Activated naive CD8-positive, alpha-beta T cell (primary cell): Measurements from ENCODE around the gene DNAJC24.

Experiments
- H3K27ac Mint-ChIP-seq: one replicate; pipeline ENCODE4 v1.8.0; 2021; ENCODE audit warnings: mixed read lengths
- H3K27me3 Mint-ChIP-seq: one replicate; pipeline ENCODE4 v1.8.0; 2021; ENCODE audit warnings: mixed read lengths
- H3K36me3 Mint-ChIP-seq: one replicate; pipeline ENCODE4 v1.8.0; 2021; ENCODE audit warnings: mixed read lengths
- H3K4me1 Mint-ChIP-seq: one replicate; pipeline ENCODE4 v1.8.0; 2021; ENCODE audit warnings: low read depth, mixed read lengths
- H3K4me3 Mint-ChIP-seq: one replicate; pipeline ENCODE4 v1.8.0; 2021; ENCODE audit warnings: mild to moderate bottlenecking, mixed read lengths
- H3K9me3 Mint-ChIP-seq: one replicate; pipeline ENCODE4 v1.8.0; 2021; ENCODE audit warnings: low read depth, mixed read lengths

The DNAJC24 gene

DNA sequence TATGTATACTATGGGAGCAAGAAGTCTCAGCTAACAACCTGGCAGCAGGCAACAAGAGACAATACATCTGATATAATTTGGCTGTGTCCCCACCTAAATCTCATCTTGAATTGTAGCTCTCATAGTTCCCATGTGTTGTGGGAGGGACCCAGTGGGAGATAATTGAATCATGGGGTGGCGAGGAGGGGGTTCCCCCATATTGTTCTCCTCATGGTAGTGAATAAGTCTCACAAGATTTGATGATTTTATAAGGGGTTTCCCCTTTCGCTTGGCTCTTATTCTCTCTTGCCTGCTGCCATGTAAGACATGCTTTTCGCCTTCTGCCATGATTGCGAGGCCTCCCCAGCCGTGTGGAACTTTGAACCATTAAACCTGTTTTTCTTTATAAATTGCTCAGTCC, 6.2 kb downstream of the DNAJC24 start:
- Mint-ChIP-seq H3K4me3 (no peak overlapping the region), H3K27ac (no peak overlapping the region), H3K4me1 (peaks cover 47% of the 10 kb centered on the region), H3K36me3 (peaks cover 26% of the 10 kb centered on the region), H3K9me3 (no peaks in the 10 kb centered on the region), H3K27me3 (no peaks in the 10 kb centered on the region)

DNA sequence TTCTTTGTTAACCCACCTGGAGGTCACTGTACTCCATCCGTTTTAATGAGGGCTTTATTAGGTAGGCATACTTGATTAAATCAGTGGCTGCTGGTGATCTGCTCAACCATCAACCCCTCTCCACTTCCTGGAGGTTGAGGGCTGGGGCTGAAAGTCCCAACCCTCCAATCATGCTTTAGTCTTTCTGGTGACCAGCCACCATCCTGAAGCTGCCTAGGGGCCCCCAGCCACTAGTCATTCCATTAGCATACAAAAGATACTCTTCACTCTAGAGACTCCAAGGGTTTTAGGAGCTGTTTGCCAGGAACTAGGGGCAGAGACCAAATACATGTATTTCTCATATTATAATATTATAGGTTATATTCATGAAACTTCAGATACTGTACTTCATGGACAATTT, 13.5 kb downstream of the DNAJC24 start:
- no peaks in the 10 kb centered on the region for H3K27me3 Mint-ChIP-seq
- H3K4me1 Mint-ChIP-seq: peaks cover 22% of the 10 kb centered on the region
- no peak overlapping the region for H3K4me3 Mint-ChIP-seq
- no peak overlapping the region for H3K27ac Mint-ChIP-seq
- H3K9me3 Mint-ChIP-seq: no peaks in the 10 kb centered on the region
- peaks cover 18% of the 10 kb centered on the region for H3K36me3 Mint-ChIP-seq

DNA sequence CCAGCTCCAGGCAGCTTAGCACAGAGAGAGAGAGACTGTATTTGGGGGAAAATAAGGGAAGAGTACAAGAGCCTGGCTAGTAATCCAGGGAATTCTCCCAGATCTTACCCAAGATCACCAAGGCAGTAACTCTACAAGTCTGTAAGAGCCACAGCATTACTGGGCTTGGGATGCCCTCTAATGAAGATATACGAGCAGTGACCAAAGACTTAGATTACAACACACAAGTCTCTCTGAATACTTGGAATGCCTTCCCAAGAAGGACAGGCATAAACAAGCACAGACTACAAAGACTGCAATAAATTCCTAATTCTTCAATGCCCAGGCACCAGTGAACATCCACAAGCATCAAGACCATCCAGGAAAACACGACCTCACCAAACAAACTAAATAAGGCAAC, 17.7 kb downstream of the DNAJC24 start:
- peaks cover 21% of the 10 kb centered on the region for H3K4me1 Mint-ChIP-seq
- H3K27me3 Mint-ChIP-seq: no peaks in the 10 kb centered on the region
- H3K9me3 Mint-ChIP-seq: peaks cover 16% of the 10 kb centered on the region
- H3K36me3 Mint-ChIP-seq: peaks cover 28% of the 10 kb centered on the region
- no peak overlapping the region for H3K27ac Mint-ChIP-seq
- no peak overlapping the region for H3K4me3 Mint-ChIP-seq

DNA sequence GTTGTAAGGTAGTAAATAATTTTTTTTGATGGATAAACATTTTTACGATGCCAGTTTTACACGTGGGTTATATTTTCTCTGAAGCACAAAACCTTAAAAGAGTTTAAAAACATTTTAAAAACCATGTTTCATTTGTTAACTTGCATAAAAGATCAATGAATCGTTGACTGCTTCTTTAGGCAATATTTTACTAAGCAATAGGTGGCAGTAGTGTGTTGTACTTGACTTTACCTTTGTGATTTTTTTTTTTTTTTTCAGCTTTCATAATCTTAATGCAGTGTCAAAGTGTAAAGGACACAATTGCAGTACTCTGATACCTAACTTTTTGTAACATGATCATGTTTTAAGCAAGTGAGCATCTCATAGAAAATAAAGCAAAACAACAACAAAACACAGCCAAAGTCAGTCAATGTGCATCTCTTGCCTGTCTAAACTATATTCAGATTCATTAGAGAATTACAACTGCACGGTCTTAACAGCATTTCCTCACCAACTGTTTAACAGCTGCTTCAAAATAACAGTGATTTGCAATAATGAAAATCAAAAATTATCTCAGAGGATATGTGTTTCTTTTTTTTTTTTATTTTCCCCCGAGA, 27.7 kb downstream of the DNAJC24 start:
- H3K4me1 Mint-ChIP-seq: peaks cover 5% of the 10 kb centered on the region
- H3K27ac Mint-ChIP-seq: no peak overlapping the region
- H3K27me3 Mint-ChIP-seq: no peaks in the 10 kb centered on the region
- H3K4me3 Mint-ChIP-seq: no peak overlapping the region
- peaks cover 3% of the 10 kb centered on the region for H3K9me3 Mint-ChIP-seq
- peaks cover 23% of the 10 kb centered on the region for H3K36me3 Mint-ChIP-seq

DNA sequence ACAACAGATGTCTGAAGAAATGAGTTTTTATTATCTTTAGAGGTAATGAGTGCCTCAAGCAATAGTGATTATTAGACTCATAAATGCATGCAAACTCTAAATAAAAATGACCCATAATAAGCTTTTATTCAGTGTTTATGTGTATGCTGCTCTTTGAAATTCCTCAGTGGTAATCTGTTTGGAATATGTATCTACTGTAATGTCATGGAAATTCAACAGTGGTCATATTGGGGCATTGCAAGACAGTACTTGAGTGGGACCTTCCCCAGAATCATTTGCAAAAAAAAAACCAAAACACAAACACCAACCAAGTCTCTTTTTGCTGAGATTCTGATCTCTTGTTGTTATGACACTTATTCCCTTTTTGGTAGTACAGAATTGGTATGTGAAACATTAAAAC, 35.0 kb downstream of the DNAJC24 start:
- Mint-ChIP-seq H3K9me3 (no peaks in the 10 kb centered on the region), H3K36me3 (peaks cover 19% of the 10 kb centered on the region), H3K27ac (no peak overlapping the region), H3K4me1 (no peaks in the 10 kb centered on the region), H3K4me3 (no peak overlapping the region), H3K27me3 (no peaks in the 10 kb centered on the region)

DNA sequence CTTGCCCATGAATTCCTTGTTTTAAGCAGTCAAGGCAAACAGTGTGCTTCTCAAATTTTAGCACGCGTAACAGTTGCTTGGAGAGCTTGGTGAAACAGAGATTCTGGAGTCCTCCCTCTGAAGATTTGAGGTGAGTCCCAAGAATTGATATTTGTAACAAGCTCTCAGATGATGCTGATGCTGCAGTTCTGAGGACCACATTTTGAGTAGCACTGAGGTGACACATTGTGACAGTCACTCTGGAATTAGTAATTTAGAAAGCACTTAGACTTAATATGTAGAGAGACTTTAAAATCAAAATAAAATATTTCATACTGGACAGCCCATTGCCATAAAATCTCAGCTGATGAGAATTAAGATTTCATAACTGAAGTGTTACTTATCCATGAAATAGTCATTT, 38.5 kb downstream of the DNAJC24 start:
- Mint-ChIP-seq H3K27me3 (no peaks in the 10 kb centered on the region), H3K4me3 (no peak overlapping the region), H3K4me1 (no peaks in the 10 kb centered on the region), H3K36me3 (peaks cover 21% of the 10 kb centered on the region), H3K9me3 (peaks cover 7% of the 10 kb centered on the region), H3K27ac (no peak overlapping the region)

DNA sequence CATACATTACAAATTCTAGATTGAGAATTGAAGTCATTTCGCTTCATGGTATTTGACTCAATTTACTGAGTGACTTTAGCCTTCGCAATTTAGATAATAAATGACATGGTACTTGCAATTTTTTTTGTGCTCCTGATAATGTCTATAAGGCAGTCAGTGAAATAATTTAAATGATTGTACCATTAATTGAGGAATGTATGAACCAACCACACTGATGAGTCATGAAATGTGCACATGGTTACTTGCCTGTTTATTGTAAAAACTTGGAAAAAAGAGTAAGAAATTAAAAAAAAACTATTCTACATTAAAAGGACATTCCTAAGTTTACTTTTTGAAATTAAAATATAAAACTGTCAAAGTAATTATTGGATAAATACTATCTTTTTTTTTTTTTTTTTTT, 43.3 kb downstream of the DNAJC24 start:
- Mint-ChIP-seq H3K27ac (no peak overlapping the region), H3K27me3 (no peaks in the 10 kb centered on the region), H3K4me3 (no peak overlapping the region), H3K36me3 (peaks cover 33% of the 10 kb centered on the region), H3K4me1 (no peaks in the 10 kb centered on the region), H3K9me3 (peaks cover 7% of the 10 kb centered on the region)

DNA sequence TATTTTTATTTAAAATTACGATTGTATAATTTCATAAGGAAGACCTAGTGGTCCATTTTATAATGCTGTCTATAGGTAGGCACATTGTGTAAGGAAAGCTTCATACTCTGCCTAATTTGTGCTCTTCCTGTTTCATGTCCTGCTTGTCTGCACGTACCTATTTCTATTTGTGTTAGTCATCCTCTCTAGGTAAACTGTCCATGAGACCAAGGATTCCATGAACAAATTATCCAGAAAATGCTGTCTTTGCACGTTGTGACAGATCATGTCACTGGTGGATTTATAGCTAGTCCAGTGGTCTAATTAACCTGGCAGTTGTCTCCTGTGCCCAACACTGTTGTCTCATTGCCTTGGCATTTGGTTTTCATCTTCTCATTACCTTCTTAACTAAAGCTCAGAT, 44.7 kb downstream of the DNAJC24 start:
- peaks cover 28% of the 10 kb centered on the region for H3K36me3 Mint-ChIP-seq
- H3K27me3 Mint-ChIP-seq: no peaks in the 10 kb centered on the region

DNA sequence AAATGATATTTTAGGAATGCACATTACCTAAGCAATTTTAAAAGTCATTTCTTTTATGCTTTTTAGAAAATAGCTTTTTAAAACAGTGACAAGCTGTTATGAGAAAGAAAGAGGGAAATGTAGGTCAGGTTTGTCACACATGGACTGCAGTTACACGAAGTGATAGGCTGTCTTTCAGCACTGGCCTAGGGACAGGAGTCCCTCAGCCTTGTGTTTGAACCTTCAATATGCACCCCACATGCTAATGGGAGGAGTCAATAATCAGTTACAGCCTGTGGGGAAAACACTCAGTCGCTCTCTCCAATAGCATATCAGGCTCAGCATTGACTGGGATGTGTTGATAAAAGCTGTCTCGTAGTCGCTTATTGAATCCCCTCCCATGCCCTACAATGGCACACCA, 45.8 kb downstream of the DNAJC24 start:
- H3K36me3 Mint-ChIP-seq: peaks cover 27% of the 10 kb centered on the region

More for the DNA sequence above, 44.7 kb downstream of the DNAJC24 start:
- H3K9me3 Mint-ChIP-seq: peaks cover 7% of the 10 kb centered on the region
- no peak overlapping the region for H3K4me3 Mint-ChIP-seq
- no peak overlapping the region for H3K27ac Mint-ChIP-seq
- no peaks in the 10 kb centered on the region for H3K4me1 Mint-ChIP-seq

DNA sequence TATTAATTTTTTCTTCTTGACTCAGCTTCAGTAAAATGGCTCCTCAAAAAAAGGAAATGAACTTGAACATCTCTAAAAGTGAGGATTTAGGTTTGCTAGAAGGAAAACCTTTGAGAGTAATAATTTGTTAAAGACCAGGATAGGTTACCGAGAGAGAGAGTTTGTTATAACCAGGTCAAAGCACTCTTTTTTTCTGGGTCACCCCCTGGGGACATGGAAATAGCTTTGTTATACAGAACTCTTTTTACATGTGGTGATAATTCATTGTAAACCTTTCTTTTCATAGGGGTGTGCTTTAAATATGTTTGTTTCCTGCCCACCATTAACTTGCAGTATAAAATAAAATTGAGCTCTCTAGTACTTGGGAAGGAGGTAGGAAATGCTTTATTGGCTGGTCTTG, 47.7 kb downstream of the DNAJC24 start:
- no peak overlapping the region for H3K27ac Mint-ChIP-seq
- no peaks in the 10 kb centered on the region for H3K9me3 Mint-ChIP-seq
- no peaks in the 10 kb centered on the region for H3K27me3 Mint-ChIP-seq
- H3K36me3 Mint-ChIP-seq: peaks cover 18% of the 10 kb centered on the region
- H3K4me1 Mint-ChIP-seq: no peaks in the 10 kb centered on the region
- no peak overlapping the region for H3K4me3 Mint-ChIP-seq

More for the DNA sequence above, 45.8 kb downstream of the DNAJC24 start:
- Mint-ChIP-seq H3K27me3 (no peaks in the 10 kb centered on the region), H3K4me3 (no peak overlapping the region), H3K27ac (no peak overlapping the region), H3K4me1 (no peaks in the 10 kb centered on the region), H3K9me3 (peaks cover 7% of the 10 kb centered on the region)

DNA sequence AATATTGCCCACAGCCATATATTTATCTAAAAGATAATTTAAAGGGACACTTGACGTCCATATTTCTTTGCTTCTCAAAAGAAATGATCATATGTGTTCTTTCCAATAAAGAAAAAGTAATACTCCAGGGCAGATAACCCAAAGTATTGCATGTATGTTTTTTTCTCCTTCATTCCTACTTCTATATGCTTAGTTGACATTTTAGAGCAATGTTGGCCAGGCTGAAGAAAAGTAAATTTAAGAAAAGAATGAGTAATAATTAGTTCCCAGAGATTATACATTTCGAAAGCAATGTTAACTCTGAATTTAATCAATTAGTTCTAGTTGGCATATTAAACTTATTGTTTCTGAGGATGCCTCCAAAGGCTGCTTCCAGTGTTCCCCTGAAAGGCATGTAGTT, 48.2 kb downstream of the DNAJC24 start:
- no peaks in the 10 kb centered on the region for H3K9me3 Mint-ChIP-seq
- H3K27ac Mint-ChIP-seq: no peak overlapping the region
- H3K27me3 Mint-ChIP-seq: no peaks in the 10 kb centered on the region
- H3K4me3 Mint-ChIP-seq: no peak overlapping the region
- H3K4me1 Mint-ChIP-seq: no peaks in the 10 kb centered on the region
- peaks cover 16% of the 10 kb centered on the region for H3K36me3 Mint-ChIP-seq

DNA sequence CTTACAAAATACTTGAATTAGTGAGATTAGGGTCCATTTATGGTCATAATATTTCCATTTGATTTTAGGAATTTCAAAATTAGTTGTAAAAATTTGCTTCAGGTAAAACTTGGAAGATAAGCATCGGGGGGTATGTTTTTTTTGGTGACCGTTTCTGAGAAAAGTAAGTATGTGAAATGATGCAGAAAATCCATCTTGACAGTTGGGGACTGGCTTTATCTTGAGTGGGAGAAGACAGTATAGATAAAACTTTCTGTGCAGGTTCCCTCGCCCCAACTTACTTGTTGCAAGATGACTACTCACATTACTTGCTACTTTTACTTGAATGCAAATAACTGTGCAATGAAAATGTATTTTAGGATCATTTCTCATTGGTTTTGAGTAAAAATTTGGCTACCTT, 49.5 kb downstream of the DNAJC24 start:
- Mint-ChIP-seq H3K4me1 (no peaks in the 10 kb centered on the region), H3K4me3 (no peak overlapping the region), H3K27ac (no peak overlapping the region), H3K27me3 (no peaks in the 10 kb centered on the region), H3K36me3 (peaks cover 17% of the 10 kb centered on the region), H3K9me3 (no peaks in the 10 kb centered on the region)

DNA sequence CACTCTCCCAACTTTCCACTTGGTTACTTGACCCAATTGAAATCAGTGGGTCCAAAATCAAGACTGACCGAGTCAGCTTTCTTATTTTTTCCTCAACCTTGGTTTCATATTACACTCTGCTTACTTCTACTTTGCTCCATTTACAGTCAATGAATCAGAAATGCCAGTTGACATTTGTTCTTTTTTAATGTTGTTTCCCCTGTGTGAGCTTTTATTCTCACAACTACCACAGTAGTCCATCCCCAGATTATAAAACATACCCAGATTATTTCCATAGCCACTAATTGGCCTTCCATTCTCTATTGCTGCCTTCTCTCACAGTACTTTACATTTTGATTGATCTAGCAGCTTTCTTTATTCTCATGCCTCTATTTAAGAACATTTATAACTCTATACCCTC, 50.0 kb downstream of the DNAJC24 start:
- H3K9me3 Mint-ChIP-seq: no peaks in the 10 kb centered on the region

DNA sequence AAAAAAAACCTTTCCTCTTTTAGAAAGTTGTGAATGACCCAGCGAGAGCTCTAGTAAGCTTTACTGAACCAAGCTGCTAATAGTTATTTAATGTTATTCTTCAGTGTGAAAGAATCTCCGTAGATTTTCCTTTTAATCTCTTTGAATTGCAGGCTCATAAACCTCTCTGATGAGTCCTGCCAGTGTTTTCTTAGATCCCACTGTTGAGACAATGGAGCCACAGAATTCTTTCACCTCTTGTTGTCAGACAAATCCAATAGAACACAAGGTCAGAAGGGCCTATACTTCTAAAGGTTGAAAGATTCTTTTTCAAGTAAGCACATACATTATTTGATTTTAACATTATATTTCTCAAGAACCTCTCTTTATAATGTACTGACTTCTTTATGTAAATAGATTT, 52.2 kb downstream of the DNAJC24 start:
- H3K36me3 Mint-ChIP-seq: peaks cover 8% of the 10 kb centered on the region
- no peaks in the 10 kb centered on the region for H3K9me3 Mint-ChIP-seq
- no peaks in the 10 kb centered on the region for H3K4me1 Mint-ChIP-seq
- H3K27ac Mint-ChIP-seq: no peak overlapping the region
- no peak overlapping the region for H3K4me3 Mint-ChIP-seq
- no peaks in the 10 kb centered on the region for H3K27me3 Mint-ChIP-seq

More for the DNA sequence above, 50.0 kb downstream of the DNAJC24 start:
- no peak overlapping the region for H3K4me3 Mint-ChIP-seq
- H3K4me1 Mint-ChIP-seq: no peaks in the 10 kb centered on the region
- no peak overlapping the region for H3K27ac Mint-ChIP-seq
- peaks cover 15% of the 10 kb centered on the region for H3K36me3 Mint-ChIP-seq
- no peaks in the 10 kb centered on the region for H3K27me3 Mint-ChIP-seq

DNA sequence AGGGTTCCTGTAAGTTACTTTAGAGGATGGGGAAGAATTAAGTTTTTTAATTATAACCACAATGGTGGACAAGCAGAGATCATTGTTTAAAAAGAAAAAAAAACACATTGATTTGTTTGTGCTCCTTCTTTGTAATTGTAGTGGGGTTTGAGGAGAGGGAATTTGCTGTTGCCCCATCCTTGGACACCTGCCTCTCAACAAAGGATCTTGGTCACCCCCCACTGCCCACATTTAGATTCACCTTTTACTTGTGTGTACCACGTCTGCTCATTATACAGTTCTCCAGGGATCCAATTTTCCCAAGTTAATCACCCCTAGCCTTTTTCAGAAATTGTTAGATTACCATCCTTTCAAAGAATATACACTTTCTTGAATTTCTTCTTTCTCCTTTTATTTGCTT, 53.0 kb downstream of the DNAJC24 start:
- no peaks in the 10 kb centered on the region for H3K27me3 Mint-ChIP-seq
- no peak overlapping the region for H3K27ac Mint-ChIP-seq
- no peaks in the 10 kb centered on the region for H3K9me3 Mint-ChIP-seq
- no peaks in the 10 kb centered on the region for H3K4me1 Mint-ChIP-seq
- H3K36me3 Mint-ChIP-seq: peaks cover 9% of the 10 kb centered on the region
- no peak overlapping the region for H3K4me3 Mint-ChIP-seq

DNA sequence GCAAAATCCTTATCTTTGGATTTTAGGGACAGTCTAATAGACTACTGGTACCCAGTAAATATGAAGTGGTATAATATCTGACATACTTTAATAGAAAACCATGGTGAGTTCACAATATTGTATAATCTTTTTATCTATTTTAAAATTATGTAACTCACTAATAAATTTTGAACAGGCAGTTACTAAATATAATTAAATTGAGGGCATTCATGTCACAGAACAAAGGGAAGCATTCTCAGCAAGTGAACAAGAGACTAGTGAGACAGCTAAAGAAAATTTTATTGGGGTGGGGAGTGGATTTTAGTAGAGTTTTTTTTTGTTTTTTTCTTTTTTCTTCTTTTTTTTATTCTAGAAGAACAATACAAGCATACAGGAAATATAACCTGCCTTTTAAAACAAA, 55.0 kb downstream of the DNAJC24 start:
- no peak overlapping the region for H3K27ac Mint-ChIP-seq
- peaks cover 10% of the 10 kb centered on the region for H3K36me3 Mint-ChIP-seq
- H3K9me3 Mint-ChIP-seq: no peaks in the 10 kb centered on the region
- H3K4me1 Mint-ChIP-seq: no peaks in the 10 kb centered on the region
- no peak overlapping the region for H3K4me3 Mint-ChIP-seq
- no peaks in the 10 kb centered on the region for H3K27me3 Mint-ChIP-seq
